Choroid plexus epithelial cell (primary cell): ENCODE results near the gene AGBL3.

Source experiments
- DNase-seq: peaks from one replicate; pipeline ENCODE4 v3.0.0-alpha.2; 2010; ENCODE audit warnings: low read depth
- H3K4me3 ChIP-seq: 2 replicates; pipeline ENCODE4 v1.5.1; 2011; ENCODE audit warnings: low read depth, mild to moderate bottlenecking, control low read depth, low read length, moderate library complexity
- TF ChIP-seq, protein P1 (sequence below): conservative IDR thresholded peaks from 2 replicates; pipeline ENCODE4 v1.5.1; 2011; ENCODE audit warnings: low read depth, mild to moderate bottlenecking, control low read depth, inconsistent platforms, low read length, moderate library complexity

Gene AGBL3

GRCh38 chr7:134986363-134987251 is at the start of gene AGBL3:
AGBL3 (plus strand) TSS chr7:134986508; CDS start chr7:134987934, 1,426 bp downstream.
- DNase-seq = peak; percentile 98
- TF ChIP-seq, protein P1, sequence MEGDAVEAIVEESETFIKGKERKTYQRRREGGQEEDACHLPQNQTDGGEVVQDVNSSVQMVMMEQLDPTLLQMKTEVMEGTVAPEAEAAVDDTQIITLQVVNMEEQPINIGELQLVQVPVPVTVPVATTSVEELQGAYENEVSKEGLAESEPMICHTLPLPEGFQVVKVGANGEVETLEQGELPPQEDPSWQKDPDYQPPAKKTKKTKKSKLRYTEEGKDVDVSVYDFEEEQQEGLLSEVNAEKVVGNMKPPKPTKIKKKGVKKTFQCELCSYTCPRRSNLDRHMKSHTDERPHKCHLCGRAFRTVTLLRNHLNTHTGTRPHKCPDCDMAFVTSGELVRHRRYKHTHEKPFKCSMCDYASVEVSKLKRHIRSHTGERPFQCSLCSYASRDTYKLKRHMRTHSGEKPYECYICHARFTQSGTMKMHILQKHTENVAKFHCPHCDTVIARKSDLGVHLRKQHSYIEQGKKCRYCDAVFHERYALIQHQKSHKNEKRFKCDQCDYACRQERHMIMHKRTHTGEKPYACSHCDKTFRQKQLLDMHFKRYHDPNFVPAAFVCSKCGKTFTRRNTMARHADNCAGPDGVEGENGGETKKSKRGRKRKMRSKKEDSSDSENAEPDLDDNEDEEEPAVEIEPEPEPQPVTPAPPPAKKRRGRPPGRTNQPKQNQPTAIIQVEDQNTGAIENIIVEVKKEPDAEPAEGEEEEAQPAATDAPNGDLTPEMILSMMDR = peak; percentile 61
- H3K4me3 ChIP-seq = peak within 1 kb of the TSS; percentile 81

GRCh38 chr7:134936893-134937510 is 49.3 kb upstream of the AGBL3 start:
- DNase-seq = peak; percentile 16
- H3K4me3 ChIP-seq = no peak overlapping the region
- TF ChIP-seq, protein P1 = no peak

DNA sequence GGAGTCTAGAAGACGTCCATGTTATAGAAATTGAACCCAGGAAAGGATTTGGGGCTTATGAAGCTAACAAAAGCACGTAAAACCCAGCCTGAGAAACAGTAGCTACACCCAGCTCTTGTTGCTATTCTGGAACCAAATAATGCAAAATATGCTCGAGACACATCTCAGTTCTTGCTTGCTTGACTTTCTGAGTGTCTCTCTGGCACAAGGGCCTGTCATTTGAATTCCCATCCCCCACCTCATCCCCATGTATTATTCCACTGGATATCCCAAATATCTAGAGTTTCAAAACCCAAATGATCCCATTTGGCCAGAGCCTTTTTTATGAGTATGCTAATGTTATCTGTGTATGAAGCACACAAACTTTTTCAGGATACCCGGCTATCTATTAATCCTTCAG is 48.2 kb upstream of the AGBL3 start:
- no peak for DNase-seq
- TF ChIP-seq, protein P1 = no peak
- no peak overlapping the region for H3K4me3 ChIP-seq

- TF ChIP-seq, protein P1 = no peak
- H3K4me3 ChIP-seq = no peak overlapping the region
- DNase-seq = no peak
Observed at GRCh38 chr7:134939136-134939535, 47.2 kb upstream of the AGBL3 start.

- no peak for DNase-seq
- TF ChIP-seq, protein P1 = no peak
- H3K4me3 ChIP-seq = no peak overlapping the region
Observed at GRCh38 chr7:134940729-134941128, 45.6 kb upstream of the AGBL3 start.

- H3K4me3 ChIP-seq = no peak overlapping the region
- TF ChIP-seq, protein P1 = no peak
- peak; percentile 79 for DNase-seq
Observed at GRCh38 chr7:134941185-134941900, 45.0 kb upstream of the AGBL3 start.
